Epithelial cell of esophagus (primary cell): ENCODE measurements around the gene NECAB3.
A peak's percentile ranks its signal among the peaks of the same experiment; 100 is the strongest.

Experiments
- DNase-seq: peaks from one replicate; pipeline ENCODE4 v3.0.0; 2010; ENCODE audit warnings: low read depth
- H3K4me3 ChIP-seq: 2 replicates; pipeline ENCODE4 v1.5.1; 2011; ENCODE audit warnings: mild to moderate bottlenecking, low read length, control low read depth
- TF ChIP-seq, protein P1 (sequence below): IDR thresholded peaks from 2 replicates; pipeline ENCODE4 v1.5.1; 2011; ENCODE audit warnings: low read depth, mild to moderate bottlenecking, low read length, control low read depth, inconsistent platforms; ENCODE audit not compliant: insufficient read depth; ENCODE audit errors: missing control alignments

The NECAB3 gene

DNA sequence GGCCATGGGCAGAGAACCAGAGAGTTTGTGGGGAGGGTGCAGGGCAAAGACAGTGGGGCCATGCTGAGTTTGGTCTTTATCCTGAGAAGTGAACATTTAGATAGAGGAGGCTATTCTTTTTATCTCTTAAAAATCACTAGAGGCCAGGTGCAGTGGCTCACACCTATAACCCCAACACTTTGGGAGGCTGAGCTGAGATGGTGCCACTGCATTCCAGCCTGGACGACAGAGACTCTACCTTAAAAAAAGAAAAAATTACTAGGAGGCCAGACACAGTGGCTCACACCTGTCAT, 37.2 kb upstream of the NECAB3 start:
- no peak for DNase-seq
- TF ChIP-seq, protein P1, sequence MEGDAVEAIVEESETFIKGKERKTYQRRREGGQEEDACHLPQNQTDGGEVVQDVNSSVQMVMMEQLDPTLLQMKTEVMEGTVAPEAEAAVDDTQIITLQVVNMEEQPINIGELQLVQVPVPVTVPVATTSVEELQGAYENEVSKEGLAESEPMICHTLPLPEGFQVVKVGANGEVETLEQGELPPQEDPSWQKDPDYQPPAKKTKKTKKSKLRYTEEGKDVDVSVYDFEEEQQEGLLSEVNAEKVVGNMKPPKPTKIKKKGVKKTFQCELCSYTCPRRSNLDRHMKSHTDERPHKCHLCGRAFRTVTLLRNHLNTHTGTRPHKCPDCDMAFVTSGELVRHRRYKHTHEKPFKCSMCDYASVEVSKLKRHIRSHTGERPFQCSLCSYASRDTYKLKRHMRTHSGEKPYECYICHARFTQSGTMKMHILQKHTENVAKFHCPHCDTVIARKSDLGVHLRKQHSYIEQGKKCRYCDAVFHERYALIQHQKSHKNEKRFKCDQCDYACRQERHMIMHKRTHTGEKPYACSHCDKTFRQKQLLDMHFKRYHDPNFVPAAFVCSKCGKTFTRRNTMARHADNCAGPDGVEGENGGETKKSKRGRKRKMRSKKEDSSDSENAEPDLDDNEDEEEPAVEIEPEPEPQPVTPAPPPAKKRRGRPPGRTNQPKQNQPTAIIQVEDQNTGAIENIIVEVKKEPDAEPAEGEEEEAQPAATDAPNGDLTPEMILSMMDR = no peak
- no peak overlapping the region for H3K4me3 ChIP-seq

GRCh38 chr20:33710681-33711445, 36.6 kb upstream of the NECAB3 start:
- no peak for DNase-seq

DNA sequence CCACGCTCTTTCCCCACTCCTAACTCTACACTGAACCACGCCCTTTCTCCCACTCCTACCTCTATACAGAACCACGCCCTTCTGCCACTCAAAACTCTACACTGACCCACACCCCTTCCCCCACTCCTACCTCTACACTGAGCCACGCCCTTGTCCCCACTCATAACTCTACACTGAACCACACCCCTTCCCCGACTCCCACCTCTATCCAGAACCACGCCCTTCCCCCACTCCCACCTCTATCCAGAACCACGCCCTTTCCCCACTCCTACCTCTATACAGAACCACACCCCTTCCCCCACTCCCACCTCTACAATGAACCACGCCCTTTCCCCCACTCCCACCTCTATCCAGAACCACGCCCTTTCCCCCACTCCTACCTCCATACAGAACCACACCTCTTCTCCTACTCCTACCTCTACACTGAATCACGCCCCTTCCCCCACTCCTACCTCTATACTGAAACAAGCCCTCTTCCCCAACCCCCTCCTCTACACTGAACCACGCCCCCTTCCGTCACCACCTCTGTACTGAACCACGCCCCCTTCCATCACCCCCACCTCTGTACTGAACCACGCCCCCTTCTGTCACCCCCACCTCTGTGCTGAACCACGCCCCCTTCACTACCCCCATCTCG, 35.8 kb upstream of the NECAB3 start:
- TF ChIP-seq, protein P1 = no peak
- no peak for DNase-seq
- H3K4me3 ChIP-seq = no peak overlapping the region

More at GRCh38 chr20:33710681-33711445, 36.6 kb upstream of the NECAB3 start:
- TF ChIP-seq, protein P1 = no peak
- no peak overlapping the region for H3K4me3 ChIP-seq

- no peak overlapping the region for H3K4me3 ChIP-seq
- TF ChIP-seq, protein P1 = no peak
- DNase-seq = no peak
These were observed 35.2 kb upstream of the NECAB3 start for GRCh38 chr20:33709398-33709797.

DNA sequence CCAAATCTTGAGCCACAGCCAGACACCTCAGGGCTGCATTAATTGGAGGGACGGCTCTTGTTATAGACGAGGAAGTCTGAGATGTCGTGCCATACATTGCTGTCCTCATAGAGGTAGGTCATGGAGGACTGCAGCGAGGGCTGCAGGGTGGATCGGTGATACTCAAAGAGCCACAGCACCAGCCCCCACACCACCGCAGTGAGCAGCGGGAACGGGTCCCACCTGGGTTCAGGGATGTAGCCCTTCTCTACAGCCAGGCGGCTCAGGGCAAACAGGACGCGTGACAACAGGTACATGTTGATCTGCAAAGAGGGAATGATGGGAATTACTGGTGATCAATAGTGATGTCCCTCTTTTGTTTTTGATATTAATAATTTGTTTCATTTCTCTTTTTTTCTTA, 33.4 kb upstream of the NECAB3 start:
- TF ChIP-seq, protein P1 = no peak
- DNase-seq = no peak

DNA sequence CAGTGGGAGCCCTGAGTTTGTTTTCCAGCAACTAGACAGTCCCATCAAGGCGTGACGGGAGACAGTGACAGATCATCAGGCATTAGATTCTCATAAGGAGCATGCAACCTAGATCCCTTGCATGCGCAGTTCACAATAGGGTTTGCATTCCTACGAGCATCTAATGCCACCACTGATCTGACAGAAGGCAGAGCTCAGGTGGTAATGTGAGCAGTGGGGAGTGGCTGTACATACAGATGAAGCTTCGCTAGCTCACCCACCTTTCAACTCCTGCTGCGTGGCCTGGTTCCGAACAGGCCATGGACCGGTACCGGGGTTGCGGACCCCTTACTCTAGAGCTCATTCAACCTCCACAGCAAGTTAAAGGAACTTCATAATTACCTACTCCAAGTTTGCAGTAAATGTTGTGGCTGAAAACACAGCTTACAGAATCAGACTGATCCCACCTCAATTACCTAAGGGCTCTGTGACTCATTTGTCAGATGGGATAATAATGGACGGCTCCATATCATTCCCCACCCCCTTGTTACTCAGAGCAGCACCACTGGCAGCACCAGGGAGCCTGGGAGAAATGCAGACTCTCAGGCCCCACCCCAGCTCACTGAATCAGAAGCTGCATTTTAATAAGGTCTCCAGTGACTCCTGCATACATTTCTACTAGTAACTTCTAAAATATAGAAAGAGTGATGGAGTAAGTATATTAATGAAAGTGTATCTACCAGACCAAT, 30.1 kb upstream of the NECAB3 start:
- TF ChIP-seq, protein P1 = no peak
- DNase-seq = peak; percentile 74
- no peak overlapping the region for H3K4me3 ChIP-seq

More for the DNA sequence above, 33.4 kb upstream of the NECAB3 start:
- no peak overlapping the region for H3K4me3 ChIP-seq
